ENCODE data around the gene NBEAL2. TPM values are rescaled to one million over a fixed set of nuclear protein-coding genes. Genes with fewer than 3 reads are reported as not detected.
"Not testable (repeated sequence)": the region's sequence is repeated elsewhere in the genome, so short reads cannot be mapped to it uniquely, and the experiment has no call there.

NBEAL2 gene
- total RNA-seq, 2 donors from 2014 or later = 26.0 to 33.1 TPM

GRCh38 chr3:47017504-47018268, 38.2 kb downstream of the NBEAL2 start:
- no peak for DNase-seq (ENCODE audit: low spot score)

GRCh38 chr3:47018269-47018611, 38.8 kb downstream of the NBEAL2 start:
- no peak for DNase-seq (ENCODE audit: low spot score)
- intact Hi-C loops (cut with DNase I) = no loop called here

More at GRCh38 chr3:47017504-47018268, 38.2 kb downstream of the NBEAL2 start:
- intact Hi-C loops (cut with DNase I) = no loop called here

- intact Hi-C loops (cut with DNase I) = no loop called here
Measured at GRCh38 chr3:47019201-47019600, 39.7 kb downstream of the NBEAL2 start.

GRCh38 chr3:47020311-47020710, 40.8 kb downstream of the NBEAL2 start:
- no peak for DNase-seq (ENCODE audit: low spot score)
- intact Hi-C loops (cut with DNase I) = no loop called here

More at GRCh38 chr3:47019201-47019600, 39.7 kb downstream of the NBEAL2 start:
- DNase-seq (ENCODE audit: low spot score) = no peak

GRCh38 chr3:47022641-47023071, 43.2 kb downstream of the NBEAL2 start:
- DNase-seq (ENCODE audit: low spot score) = no peak
- intact Hi-C loops (cut with DNase I) = no loop called here

- intact Hi-C loops (cut with DNase I) = loop anchor here in 1 of 2 donors (1.0 kb wide), 1 partner anchor 47 kb away; no protein-coding TSS in a partner anchor
- no peak for DNase-seq (ENCODE audit: low spot score)
Measured at GRCh38 chr3:47024932-47025331, 45.5 kb downstream of the NBEAL2 start.

GRCh38 chr3:47026432-47026831, 47.0 kb downstream of the NBEAL2 start:
- DNase-seq (ENCODE audit: low spot score); intact Hi-C loops (cut with DNase I): not testable (repeated sequence)

- intact Hi-C loops (cut with DNase I) = no loop called here
Measured at GRCh38 chr3:47028146-47028545, 48.7 kb downstream of the NBEAL2 start.

GRCh38 chr3:47028667-47029066, 49.2 kb downstream of the NBEAL2 start:
- intact Hi-C loops (cut with DNase I) = no loop called here
- no peak for DNase-seq (ENCODE audit: low spot score)

More at GRCh38 chr3:47028146-47028545, 48.7 kb downstream of the NBEAL2 start:
- DNase-seq (ENCODE audit: low spot score) = no peak

GRCh38 chr3:47031041-47031440, 51.6 kb downstream of the NBEAL2 start:
- DNase-seq (ENCODE audit: low spot score); intact Hi-C loops (cut with DNase I): not testable (repeated sequence)

GRCh38 chr3:47034868-47035489, 55.5 kb downstream of the NBEAL2 start:
- no peak for DNase-seq (ENCODE audit: low spot score)
- intact Hi-C loops (cut with DNase I) = no loop called here

- no peak for DNase-seq (ENCODE audit: low spot score)
- intact Hi-C loops (cut with DNase I) = no loop called here
Measured at GRCh38 chr3:47035645-47036044, 56.2 kb downstream of the NBEAL2 start.

GRCh38 chr3:47036145-47036544, 56.7 kb downstream of the NBEAL2 start:
- intact Hi-C loops (cut with DNase I) = no loop called here
- no peak for DNase-seq (ENCODE audit: low spot score)

GRCh38 chr3:47037302-47037701, 57.8 kb downstream of the NBEAL2 start:
- intact Hi-C loops (cut with DNase I); DNase-seq (ENCODE audit: low spot score): not testable (repeated sequence)

- intact Hi-C loops (cut with DNase I) = no loop called here
- no peak for DNase-seq (ENCODE audit: low spot score)
Measured at GRCh38 chr3:47041114-47041513, 61.6 kb downstream of the NBEAL2 start.

GRCh38 chr3:47042231-47042791, 62.8 kb downstream of the NBEAL2 start:
- intact Hi-C loops (cut with DNase I) = no loop called here
- DNase-seq (ENCODE audit: low spot score) = no peak

- no peak for DNase-seq (ENCODE audit: low spot score)
- intact Hi-C loops (cut with DNase I) = no loop called here
Measured at GRCh38 chr3:47047069-47047468, 67.6 kb downstream of the NBEAL2 start.

- no peak for DNase-seq (ENCODE audit: low spot score)
- intact Hi-C loops (cut with DNase I) = no loop called here
Measured at GRCh38 chr3:47047673-47048072, 68.2 kb downstream of the NBEAL2 start.

GRCh38 chr3:47054412-47054811, 74.9 kb downstream of the NBEAL2 start:
- intact Hi-C loops (cut with DNase I) = no loop called here
- DNase-seq (ENCODE audit: low spot score) = no peak

- intact Hi-C loops (cut with DNase I) = no loop called here
- no peak for DNase-seq (ENCODE audit: low spot score)
Measured at GRCh38 chr3:47056705-47057104, 77.2 kb downstream of the NBEAL2 start.
